H9 (cell line): ENCODE data around the gene ITGB2. TPM values are rescaled to one million over a fixed set of nuclear protein-coding genes. Genes with fewer than 3 reads are reported as not detected.

ENCODE experiments used
- DNase-seq: peaks from one replicate; pipeline ENCODE4 v3.0.0-alpha.2; 2017
- H2AFZ ChIP-seq: one replicate; pipeline ENCODE4 v1.6.1; 2013; ENCODE audit warnings: mild to moderate bottlenecking, low read length, control low read depth, moderate library complexity
- H2AK5ac ChIP-seq: 2 replicates; pipeline ENCODE4 v1.6.1; 2013; ENCODE audit warnings: low read length, control low read depth, mixed read lengths; ENCODE audit not compliant: insufficient read length
- H2BK120ac ChIP-seq: one replicate; pipeline ENCODE4 v1.6.1; 2013; ENCODE audit warnings: low read depth, mild to moderate bottlenecking, low read length, control low read depth, inconsistent platforms; ENCODE audit not compliant: poor library complexity, severe bottlenecking
- H2BK12ac ChIP-seq: 2 replicates; pipeline ENCODE4 v1.6.1; 2013; ENCODE audit warnings: low read length, control low read depth, mixed read lengths, low read depth; ENCODE audit not compliant: insufficient read length
- H2BK15ac ChIP-seq: 2 replicates; pipeline ENCODE4 v1.6.1; 2013; ENCODE audit warnings: low read depth, low read length, control low read depth
- H2BK20ac ChIP-seq: one replicate; pipeline ENCODE4 v1.6.1; 2013; ENCODE audit warnings: low read depth, mild to moderate bottlenecking, low read length, control low read depth, inconsistent platforms; ENCODE audit not compliant: poor library complexity, severe bottlenecking
- H2BK5ac ChIP-seq: 2 replicates; pipeline ENCODE4 v1.6.1; 2013; ENCODE audit warnings: low read length, control low read depth, mixed read lengths; ENCODE audit not compliant: insufficient read length
- H3K14ac ChIP-seq: 2 replicates; pipeline ENCODE4 v1.6.1; 2013; ENCODE audit warnings: low read length, control low read depth; ENCODE audit not compliant: insufficient read depth
- H3K18ac ChIP-seq: 2 replicates; pipeline ENCODE4 v1.6.1; 2013; ENCODE audit warnings: low read depth, mild to moderate bottlenecking, mixed read lengths, low read length, control low read depth; ENCODE audit not compliant: insufficient read length
- H3K23ac ChIP-seq: 2 replicates; pipeline ENCODE4 v1.6.1; 2013; ENCODE audit warnings: low read length, control low read depth, mixed read lengths, low read depth; ENCODE audit not compliant: insufficient read length
- H3K23me2 ChIP-seq: 2 replicates; pipeline ENCODE4 v1.6.1; 2013; ENCODE audit warnings: low read depth, mild to moderate bottlenecking, mixed read lengths, low read length, control low read depth; ENCODE audit not compliant: insufficient read length, poor library complexity, severe bottlenecking
- H3K27ac ChIP-seq: 2 replicates; pipeline ENCODE4 v1.5.1; 2013; ENCODE audit warnings: low read length, control low read depth, mixed read lengths, low read depth; ENCODE audit not compliant: insufficient read length
- H3K27me3 ChIP-seq: 2 replicates; pipeline ENCODE4 v1.6.1; 2013; ENCODE audit warnings: low read length, control low read depth, inconsistent platforms; ENCODE audit not compliant: insufficient read depth
- H3K4ac ChIP-seq: 2 replicates; pipeline ENCODE4 v1.6.1; 2013; ENCODE audit warnings: low read depth, mild to moderate bottlenecking, control low read depth, inconsistent platforms, low read length, moderate library complexity
- H3K4me1 ChIP-seq: 2 replicates; pipeline ENCODE4 v1.6.1; 2013; ENCODE audit warnings: low read length, control low read depth, inconsistent platforms; ENCODE audit not compliant: insufficient read depth
- H3K4me2 ChIP-seq: 2 replicates; pipeline ENCODE4 v1.6.1; 2013; ENCODE audit warnings: low read length, control low read depth, mixed read lengths; ENCODE audit not compliant: insufficient read length, insufficient read depth
- H3K56ac ChIP-seq: 2 replicates; pipeline ENCODE4 v1.6.1; 2013; ENCODE audit warnings: low read depth, mild to moderate bottlenecking, mixed read lengths, low read length, control low read depth; ENCODE audit not compliant: insufficient read length
- H3K79me1 ChIP-seq: 2 replicates; pipeline ENCODE4 v1.6.1; 2013; ENCODE audit warnings: low read depth, mild to moderate bottlenecking, moderate library complexity, low read length, control low read depth, inconsistent platforms; ENCODE audit not compliant: insufficient read depth, poor library complexity, severe bottlenecking
- H3K79me2 ChIP-seq: 2 replicates; pipeline ENCODE4 v1.6.1; 2013; ENCODE audit warnings: low read length, control low read depth, inconsistent platforms; ENCODE audit not compliant: insufficient read depth
- H3K9ac ChIP-seq: 2 replicates; pipeline ENCODE4 v1.6.1; 2013; ENCODE audit warnings: low read length, control low read depth, mixed read lengths; ENCODE audit not compliant: insufficient read length; ENCODE audit errors: extremely low read depth
- H3K9me3 ChIP-seq: one replicate; pipeline ENCODE4 v1.6.1; 2013; ENCODE audit warnings: low read depth, low read length, inconsistent platforms; ENCODE audit not compliant: control insufficient read depth
- H3T11ph ChIP-seq: one replicate; pipeline ENCODE4 v1.6.1; 2013; ENCODE audit warnings: mild to moderate bottlenecking, low read length, control low read depth, inconsistent platforms
- H4K20me1 ChIP-seq: one replicate; pipeline ENCODE4 v1.6.1; 2013; ENCODE audit not compliant: control insufficient read depth, insufficient read length, insufficient read depth
- H4K5ac ChIP-seq: 2 replicates; pipeline ENCODE4 v1.6.1; 2013; ENCODE audit warnings: low read depth, mild to moderate bottlenecking, mixed read lengths, low read length, control low read depth; ENCODE audit not compliant: insufficient read length
- H4K8ac ChIP-seq: replicated peaks from 2 replicates; pipeline ENCODE4 v1.6.1; 2013; ENCODE audit warnings: low read length, control low read depth, mixed read lengths, low read depth; ENCODE audit not compliant: insufficient read length
- H4K91ac ChIP-seq: 2 replicates; pipeline ENCODE4 v1.6.1; 2013; ENCODE audit warnings: low read depth, mild to moderate bottlenecking, moderate library complexity, mixed read lengths, low read length, control low read depth; ENCODE audit not compliant: insufficient read length
- H3K27ac Mint-ChIP-seq, 3 experiments: 2 replicates in 2 of 3; 3 replicates in 1 of 3; pipeline ENCODE4 v1.8.0; 2020 to 2021; ENCODE audit warnings: mixed read lengths in 3 of 3, mild to moderate bottlenecking in 1 of 3, moderate library complexity in 1 of 3
- H3K27me3 Mint-ChIP-seq: 2 replicates; pipeline ENCODE4 v1.8.0; 2021; ENCODE audit warnings: low read depth, mild to moderate bottlenecking, moderate library complexity, mixed read lengths
- H3K36me3 Mint-ChIP-seq, 3 experiments: 2 replicates in 2 of 3; 3 replicates in 1 of 3; pipeline ENCODE4 v1.8.0; 2020 to 2021; ENCODE audit warnings: low read depth in 3 of 3, mixed read lengths in 3 of 3; ENCODE audit not compliant: insufficient read depth in 1 of 3
- H3K4me1 Mint-ChIP-seq, 2 experiments: 2 replicates each; pipeline ENCODE4 v1.8.0; 2020; ENCODE audit warnings: mixed read lengths in 2 of 2
- H3K4me3 Mint-ChIP-seq, 2 experiments: 2 replicates in 1 of 2; 3 replicates in 1 of 2; pipeline ENCODE4 v1.8.0; 2020 to 2021; ENCODE audit warnings: mild to moderate bottlenecking in 2 of 2, mixed read lengths in 2 of 2, moderate library complexity in 1 of 2
- H3K9me3 Mint-ChIP-seq, 2 experiments: 2 replicates in 1 of 2; 3 replicates in 1 of 2; pipeline ENCODE4 v1.8.0; 2020; ENCODE audit warnings: mild to moderate bottlenecking in 2 of 2, mixed read lengths in 2 of 2, moderate library complexity in 1 of 2
- CTCF ChIP-seq: fragments of 200-600 bp; sonication (generic); conservative IDR thresholded peaks from 3 replicates; pipeline ENCODE4 v1.8.0; 2021; ENCODE audit warnings: antibody characterized with exemption, mild to moderate bottlenecking
- WGBS: extraction: QIAGEN DNeasy Blood & Tissue Kit; methylation state at CpG from one replicate; pipeline ENCODE4 v1.1.7; 2013; ENCODE audit warnings: missing lambda C conversion rate, low lambda C conversion rate, mixed read lengths; ENCODE audit not compliant: insufficient read length; ENCODE audit errors: extremely low coverage; 5-methylcytosine and 5-hydroxymethylcytosine counted together
- total RNA-seq: library from RNA; stranded (reverse); gene quantifications from 2 replicates; pipeline ENCODE4 v1.2.1, GENCODE V29; 2021

Gene ITGB2
- total RNA-seq, 1 experiment from 2014 or later = 1.1 TPM

GRCh38 chr21:44943686-44944550, 23.2 kb upstream of the ITGB2 start:
- peaks cover 1% of the 10 kb centered on the region for H3K27me3 Mint-ChIP-seq

More at GRCh38 chr21:44943686-44944550, 23.2 kb upstream of the ITGB2 start:
- H4K8ac ChIP-seq = no peak overlapping the region
- H3T11ph ChIP-seq = no peak overlapping the region
- no peak overlapping the region for H3K4me2 ChIP-seq
- no peaks in the 10 kb centered on the region for H3K27me3 ChIP-seq
- no peak overlapping the region for H2AFZ ChIP-seq
- no peaks in the 10 kb centered on the region for H4K20me1 ChIP-seq
- no peaks in the 10 kb centered on the region for H3K9me3 ChIP-seq
- H3K9me3 Mint-ChIP-seq = no peaks in the 10 kb centered on the region; a peak in 1 of 5 replicates
- H3K18ac ChIP-seq = no peak overlapping the region
- H2BK120ac ChIP-seq = no peak overlapping the region
- no peak overlapping the region for H4K91ac ChIP-seq
- peaks cover 29 to 58% (median 50%) of the 10 kb centered on the region in 3 experiments; a peak in 6 of 7 replicates for H3K36me3 Mint-ChIP-seq
- no peak overlapping the region for H2BK20ac ChIP-seq
- no peak overlapping the region for H2BK5ac ChIP-seq
- TF ChIP-seq CTCF = no peak
- H3K9ac ChIP-seq = no peak overlapping the region
- H2AK5ac ChIP-seq = no peak overlapping the region
- peaks cover 8% of the 10 kb centered on the region for H3K79me1 ChIP-seq
- H3K23me2 ChIP-seq = peaks cover 11% of the 10 kb centered on the region
- no peak overlapping the region for H2BK15ac ChIP-seq
- H3K56ac ChIP-seq = no peak overlapping the region
- H3K4me1 ChIP-seq = no peaks in the 10 kb centered on the region
- H3K27ac Mint-ChIP-seq = no peak overlapping the region
- no peak overlapping the region for H3K4ac ChIP-seq
- H3K14ac ChIP-seq = no peak overlapping the region
- no peak overlapping the region for H3K4me3 Mint-ChIP-seq
- no peak overlapping the region for H2BK12ac ChIP-seq
- H4K5ac ChIP-seq = no peak overlapping the region
- peaks cover 59% of the 10 kb centered on the region; the same call in 1 of the 2 replicates for H3K79me2 ChIP-seq
- DNase-seq = no peak
- no peak overlapping the region for H3K23ac ChIP-seq
- no peak overlapping the region for H3K27ac ChIP-seq
- H3K4me1 Mint-ChIP-seq = peaks cover 21 to 23% of the 10 kb centered on the region in 2 experiments
- WGBS = no CpG with 5 or more reads among the region's 24 CpGs
